Head of caudate nucleus (tissue), 42 donors: ENCODE data around the gene MEI1.
"Not testable (repeated sequence)": the region's sequence is repeated elsewhere in the genome, so short reads cannot be mapped to it uniquely, and the experiment has no call there.

Source experiments
- DNase-seq, 42 donors: peaks; one replicate each; pipeline versions ENCODE4 v3.0.0 to v3.0.0-alpha.2; 2020 to 2021; ENCODE audit warnings: mixed read lengths in 7 of 42
- intact Hi-C: fragments of 100-400 bp; cut with DNase I; formaldehyde crosslinking; loops from one replicate; pipeline ENCODE4 v1.15.0; 2022

MEI1 gene

GRCh38 chr22:41722496-41722895 is 23.2 kb downstream of the MEI1 start:
- intact Hi-C loops: no loop called here
- DNase-seq: no peak

- DNase-seq: no peak
Observed at GRCh38 chr22:41725510-41726110, 26.3 kb downstream of the MEI1 start.

DNA sequence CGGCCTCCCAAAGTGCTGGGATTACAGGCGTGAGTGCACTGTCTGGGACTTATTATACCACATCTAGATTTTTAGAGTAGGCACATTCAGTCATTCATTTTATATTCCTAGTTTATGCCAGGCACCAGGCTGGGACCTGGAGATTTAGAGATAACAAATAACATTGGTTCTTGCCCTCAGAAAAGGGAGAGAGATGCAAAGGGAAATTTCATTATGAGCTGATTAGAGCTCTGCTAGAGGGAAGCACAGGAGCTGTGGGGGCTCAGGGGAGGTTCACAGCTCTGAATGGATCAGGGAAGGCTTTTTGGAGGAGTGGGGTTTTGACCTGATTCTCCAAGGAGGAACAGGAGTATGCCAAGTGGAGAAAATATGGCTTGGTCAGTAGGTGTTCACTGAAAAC is 32.3 kb downstream of the MEI1 start:
- intact Hi-C loops: no loop called here

More at GRCh38 chr22:41725510-41726110, 26.3 kb downstream of the MEI1 start:
- intact Hi-C loops: no loop called here

GRCh38 chr22:41732096-41732772 is 32.9 kb downstream of the MEI1 start:
- intact Hi-C loops: no loop called here
- no peak for DNase-seq

More for the DNA sequence above, 32.3 kb downstream of the MEI1 start:
- no peak for DNase-seq

DNA sequence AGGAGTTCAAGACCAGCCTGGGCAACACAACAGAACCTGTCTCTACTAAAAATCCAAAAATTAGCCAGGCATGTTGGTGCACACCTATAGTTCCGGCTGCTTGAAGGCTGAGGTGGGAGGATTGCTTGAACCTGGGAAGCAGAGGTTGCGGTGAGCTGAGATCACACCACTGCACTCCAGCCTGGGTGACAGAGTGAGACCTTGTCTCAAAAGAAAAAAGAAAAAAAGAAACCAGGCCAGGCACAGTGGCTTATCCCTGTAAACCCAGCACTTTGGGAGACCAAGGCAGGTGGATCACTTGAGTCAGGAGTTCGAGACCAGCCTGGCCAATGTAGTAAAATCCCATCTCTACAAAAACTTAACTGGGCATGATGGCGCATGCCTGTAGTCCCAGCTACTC is 33.9 kb downstream of the MEI1 start:
- DNase-seq, intact Hi-C loops: not testable (repeated sequence)

DNA sequence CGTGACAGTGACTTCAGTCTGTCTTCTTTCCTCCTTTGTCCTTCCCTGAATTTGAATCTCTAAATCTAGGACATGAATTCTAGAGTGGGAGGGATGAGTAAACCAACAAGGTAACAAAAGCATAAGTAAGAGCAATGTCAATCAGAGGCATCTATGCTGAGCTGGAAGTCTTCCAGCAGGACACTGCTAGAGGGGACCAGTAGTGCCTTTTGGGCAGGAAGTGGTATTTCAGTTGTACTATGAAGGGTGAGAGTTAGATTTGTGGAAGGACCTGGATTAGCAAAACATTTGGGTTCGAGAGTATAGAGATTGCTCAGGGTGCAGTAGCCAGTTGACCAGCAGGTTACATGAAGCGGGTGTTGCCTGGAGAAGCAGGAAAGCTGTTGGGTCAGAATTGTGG is 40.3 kb downstream of the MEI1 start:
- intact Hi-C loops: no loop called here

DNA sequence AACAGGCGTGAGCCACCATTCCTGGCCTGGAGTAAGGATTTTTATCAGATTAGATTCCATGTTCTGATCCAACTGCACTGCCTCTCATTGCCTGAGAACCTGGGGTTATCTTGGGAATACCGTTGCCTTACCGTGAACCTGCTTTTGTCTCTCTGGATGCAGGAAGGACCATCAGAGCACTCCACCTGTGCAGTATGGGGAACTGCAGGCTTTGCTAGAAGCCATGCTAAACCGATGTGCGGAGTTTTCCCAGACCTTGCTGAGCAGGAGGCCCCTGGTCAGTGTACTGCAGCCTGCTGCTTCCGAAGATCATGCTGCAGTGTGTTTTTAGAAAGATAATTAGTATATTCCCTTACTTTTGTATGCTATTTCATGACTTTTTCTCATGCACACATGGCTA is 43.6 kb downstream of the MEI1 start:
- no peak for DNase-seq
- intact Hi-C loops: no loop called here

More for the DNA sequence above, 40.3 kb downstream of the MEI1 start:
- no peak for DNase-seq

- peak in 1 of 42 donors; percentile 5 for DNase-seq
- intact Hi-C loops: no loop called here
Observed at GRCh38 chr22:41745968-41746367, 46.7 kb downstream of the MEI1 start.

DNA sequence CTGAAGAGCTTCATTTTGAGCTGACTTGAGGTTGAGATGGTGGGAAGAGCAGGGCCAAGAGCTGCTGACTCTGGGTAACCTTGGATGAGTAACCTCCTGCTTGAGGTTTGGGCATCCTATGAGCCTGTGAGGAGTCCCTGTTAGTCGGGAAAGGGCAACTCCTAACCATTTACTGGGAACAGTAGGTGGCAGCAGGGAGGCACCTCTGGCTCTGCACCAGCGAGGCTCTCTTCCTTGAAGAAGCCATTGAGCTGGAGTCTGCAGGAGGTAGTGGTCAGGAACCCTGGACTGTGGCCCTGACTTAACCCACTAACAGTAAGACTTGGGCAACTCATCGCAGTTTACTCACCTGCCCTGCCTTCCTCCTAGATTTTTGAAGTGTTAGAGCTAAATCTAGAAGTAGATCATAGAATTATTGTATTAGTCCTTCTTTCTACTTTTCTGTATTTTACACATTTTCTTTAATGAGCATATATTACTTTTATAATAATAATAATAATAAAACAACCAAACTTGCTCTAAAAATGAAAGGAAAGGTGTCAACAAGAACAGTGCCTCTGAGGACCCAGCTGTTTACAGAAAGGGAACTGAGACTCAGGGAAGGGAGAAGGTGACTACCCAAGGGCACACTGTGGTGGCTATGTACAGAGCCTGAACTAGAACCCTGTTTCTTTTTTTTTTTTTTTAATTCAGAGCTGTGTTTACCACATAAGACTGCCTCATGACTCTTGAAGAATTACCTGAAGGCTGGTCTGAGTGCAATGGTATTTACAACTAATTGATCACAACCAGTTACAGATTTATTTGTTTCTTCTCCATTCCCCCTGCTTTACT is 47.5 kb downstream of the MEI1 start:
- intact Hi-C loops: no loop called here
- DNase-seq: peak; percentile 54 to 91 (median 75)

GRCh38 chr22:41752011-41752970 is 53.0 kb downstream of the MEI1 start:
- DNase-seq: no peak
- intact Hi-C loops: no loop called here

DNA sequence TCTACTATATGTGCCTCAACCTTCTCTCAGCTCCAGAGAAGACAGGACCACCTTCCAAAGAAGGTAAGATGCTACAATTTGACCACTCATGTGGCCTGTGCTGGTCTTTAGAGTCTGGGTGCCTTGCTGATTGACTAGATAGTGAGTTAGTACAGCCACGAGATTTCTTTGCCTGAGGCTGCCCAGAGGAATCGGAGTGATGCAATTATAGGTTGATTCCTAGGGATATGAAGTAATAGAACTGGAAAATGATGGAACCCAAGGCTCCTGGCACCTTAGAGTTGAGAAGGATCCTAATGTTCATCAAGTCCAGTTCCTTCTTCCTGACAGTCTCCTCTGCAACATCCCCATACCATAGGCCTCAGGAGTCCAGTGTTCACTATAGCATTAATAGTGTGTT is 54.7 kb downstream of the MEI1 start:
- no peak for DNase-seq
- intact Hi-C loops: no loop called here

- intact Hi-C loops: no loop called here
- DNase-seq: no peak
Observed at GRCh38 chr22:41757502-41757901, 58.2 kb downstream of the MEI1 start.

DNA sequence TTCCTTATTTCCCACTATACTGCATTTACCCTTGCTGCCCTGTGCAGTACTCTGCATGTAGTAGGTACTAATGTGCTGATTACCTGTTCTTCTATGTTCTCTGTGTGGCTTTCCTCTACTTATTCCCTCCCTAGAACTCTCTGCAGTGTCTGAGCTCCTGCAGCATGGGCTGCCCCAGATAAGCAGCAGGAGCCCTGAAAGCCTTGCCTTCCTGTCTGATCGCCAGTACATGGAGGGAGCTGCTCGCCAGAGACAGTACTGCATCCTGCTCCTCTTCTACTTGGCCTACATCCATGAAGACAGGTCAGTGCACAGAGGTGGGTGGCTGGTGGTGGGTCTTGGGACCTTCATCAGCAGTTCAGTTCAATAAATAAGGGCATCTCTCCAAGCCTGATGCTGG is 58.9 kb downstream of the MEI1 start:
- DNase-seq: no peak
- intact Hi-C loops: no loop called here

DNA sequence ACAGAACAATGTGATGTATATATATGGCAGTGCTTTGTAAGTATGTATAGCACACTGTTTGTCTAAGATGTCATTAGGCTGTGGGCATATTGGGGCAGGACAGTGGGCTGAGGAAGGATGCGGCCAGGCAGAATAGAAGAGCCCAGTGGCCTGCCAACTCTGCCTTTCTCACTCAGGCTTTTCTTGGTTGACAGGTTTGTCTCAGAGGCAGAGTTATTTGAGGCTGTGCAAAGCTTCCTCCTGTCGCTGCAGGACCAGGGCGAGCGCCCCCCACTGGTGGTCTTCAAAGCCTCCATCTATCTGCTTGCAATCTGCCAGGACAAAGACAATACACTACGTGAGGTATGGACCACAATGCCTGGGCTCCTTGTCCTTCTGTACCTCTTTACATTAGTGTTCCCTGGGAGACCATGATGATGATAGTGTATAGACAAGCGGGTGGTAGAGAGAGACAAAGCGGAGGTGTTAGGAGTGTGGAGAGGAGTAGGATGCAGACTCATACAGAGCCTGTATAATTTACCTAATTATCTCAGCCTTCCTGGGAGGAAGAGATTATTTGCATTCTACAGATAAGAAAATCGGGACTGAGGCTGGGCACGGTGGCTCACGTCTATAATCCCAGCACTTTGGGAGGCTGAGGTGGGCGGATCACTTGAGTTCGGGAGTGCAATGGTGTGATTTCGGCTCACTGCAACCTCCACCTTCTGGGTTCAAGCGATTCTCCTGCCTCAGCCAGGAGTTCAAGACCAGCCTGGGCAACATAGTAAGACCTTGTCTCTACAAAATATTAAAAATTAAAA is 63.9 kb downstream of the MEI1 start:
- intact Hi-C loops: no loop called here
- peak; percentile 4 to 75 (median 47) for DNase-seq

DNA sequence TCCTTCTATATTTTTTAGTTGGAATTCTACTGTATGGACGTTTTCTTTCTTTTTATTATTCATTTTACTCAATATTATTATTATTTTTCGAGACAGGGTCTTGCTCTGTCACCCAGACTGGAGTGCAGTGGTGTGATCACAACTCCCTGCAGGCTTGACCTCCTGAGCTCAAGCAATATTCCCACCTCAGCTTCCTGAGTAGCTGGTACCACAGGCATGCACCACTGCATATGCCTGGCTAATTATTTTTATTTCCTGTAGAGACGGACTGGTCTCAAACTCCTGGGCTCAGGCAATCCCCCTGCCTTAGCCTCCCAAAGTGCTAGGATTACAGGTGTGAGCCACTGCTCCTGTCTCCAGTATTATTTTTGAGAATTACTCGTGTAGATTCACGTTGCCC is 67.2 kb downstream of the MEI1 start:
- intact Hi-C loops: no loop called here
- no peak for DNase-seq

DNA sequence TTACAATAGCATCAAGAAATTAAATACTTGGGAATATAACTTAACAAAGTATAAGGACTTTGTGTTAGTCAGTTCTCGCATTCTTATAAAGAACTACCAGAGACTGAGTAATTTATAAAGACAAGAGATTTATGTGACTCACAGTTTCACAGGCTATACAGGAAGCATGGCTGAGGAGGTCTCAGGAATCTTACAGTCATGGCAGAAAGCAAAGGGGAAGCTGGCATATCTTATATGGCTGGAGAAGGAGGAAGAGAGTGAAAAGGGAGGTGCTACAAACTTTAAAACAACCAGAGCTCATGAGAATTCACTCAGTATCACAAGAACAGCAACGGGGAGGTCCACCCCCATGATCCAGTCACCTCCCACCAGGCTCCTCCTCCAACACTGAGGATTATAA is 69.1 kb downstream of the MEI1 start:
- intact Hi-C loops: no loop called here
- DNase-seq: no peak

DNA sequence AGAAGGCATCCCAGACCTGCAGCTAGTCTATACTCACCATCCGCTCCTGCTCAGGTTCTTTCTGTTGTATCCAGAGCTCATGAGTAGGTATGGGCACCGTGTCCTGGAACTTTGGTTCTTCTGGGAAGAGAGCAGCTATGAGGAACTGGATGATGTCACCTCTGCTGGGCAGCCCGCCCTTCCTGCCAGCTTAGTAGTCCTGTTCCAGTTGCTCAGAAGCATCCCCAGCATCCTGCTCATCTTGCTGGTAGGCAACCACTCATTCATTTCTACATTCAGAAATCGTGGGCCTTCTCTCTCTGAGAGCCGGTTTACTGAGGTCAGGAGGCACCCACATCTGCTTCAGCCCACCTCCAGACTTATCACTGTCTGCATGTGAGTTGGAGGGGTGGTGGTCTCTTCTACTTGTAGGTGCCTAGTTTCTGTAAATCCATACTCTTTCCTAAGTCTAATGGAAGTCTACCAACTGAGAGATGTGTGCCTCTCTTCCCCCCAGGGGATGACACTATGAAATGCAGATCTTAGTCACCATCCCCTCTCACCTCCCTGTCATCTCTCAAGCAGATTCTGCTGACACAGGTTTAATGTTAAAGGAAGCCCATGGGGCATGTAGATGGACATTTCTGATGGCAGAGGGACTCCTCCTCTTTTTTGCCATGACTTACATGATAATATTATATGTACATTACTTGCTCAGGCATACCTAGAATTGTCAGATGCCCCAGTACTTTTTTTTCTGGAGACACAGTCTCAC is 71.6 kb downstream of the MEI1 start:
- DNase-seq: no peak
- intact Hi-C loops: no loop called here

- intact Hi-C loops: no loop called here
- no peak for DNase-seq
Observed at GRCh38 chr22:41772198-41772597, 72.9 kb downstream of the MEI1 start.
